ENCODE results near the gene FAM186B.
A peak's percentile ranks its signal among the peaks of the same experiment; 100 is the strongest.

The FAM186B gene

GRCh38 chr12:49645146-49646039 lies 40.0 kb upstream of the FAM186B start:
- H3K9ac ChIP-seq (ENCODE audit: low read depth, low read length): no peak overlapping the region
- H3K27me3 ChIP-seq (ENCODE audit: control insufficient read depth, insufficient read depth, low read length): no peaks in the 10 kb centered on the region
- H3K36me3 ChIP-seq (ENCODE audit: control insufficient read depth, insufficient read depth, low read length): peaks cover 63% of the 10 kb centered on the region
- H3K9me3 ChIP-seq (ENCODE audit: control insufficient read depth, insufficient read depth, low read length): no peaks in the 10 kb centered on the region
- no peaks in the 10 kb centered on the region for H3K4me1 ChIP-seq (ENCODE audit: control insufficient read depth, insufficient read depth, low read length)
- no peak overlapping the region for H3K4me3 ChIP-seq (ENCODE audit: low read depth, low read length)

GRCh38 chr12:49644620-49644994 lies 39.2 kb upstream of the FAM186B start:
- no peaks in the 10 kb centered on the region for H3K4me1 ChIP-seq (ENCODE audit: control insufficient read depth, insufficient read depth, low read length)
- no peak overlapping the region for H3K4me3 ChIP-seq (ENCODE audit: low read depth, low read length)
- H3K9me3 ChIP-seq (ENCODE audit: control insufficient read depth, insufficient read depth, low read length): no peaks in the 10 kb centered on the region
- H3K9ac ChIP-seq (ENCODE audit: low read depth, low read length): no peak overlapping the region
- no peaks in the 10 kb centered on the region for H3K27me3 ChIP-seq (ENCODE audit: control insufficient read depth, insufficient read depth, low read length)
- H3K36me3 ChIP-seq (ENCODE audit: control insufficient read depth, insufficient read depth, low read length): peaks cover 55% of the 10 kb centered on the region

GRCh38 chr12:49643961-49644619 lies 38.7 kb upstream of the FAM186B start:
- H3K9ac ChIP-seq (ENCODE audit: low read depth, low read length): no peak overlapping the region
- no peaks in the 10 kb centered on the region for H3K9me3 ChIP-seq (ENCODE audit: control insufficient read depth, insufficient read depth, low read length)
- peaks cover 52% of the 10 kb centered on the region for H3K36me3 ChIP-seq (ENCODE audit: control insufficient read depth, insufficient read depth, low read length)
- no peaks in the 10 kb centered on the region for H3K27me3 ChIP-seq (ENCODE audit: control insufficient read depth, insufficient read depth, low read length)
- no peak overlapping the region for H3K4me3 ChIP-seq (ENCODE audit: low read depth, low read length)
- no peaks in the 10 kb centered on the region for H3K4me1 ChIP-seq (ENCODE audit: control insufficient read depth, insufficient read depth, low read length)

- Histone ChIP-seq H3K9ac (ENCODE audit: low read depth, low read length) (no peak overlapping the region), H3K36me3 (ENCODE audit: control insufficient read depth, insufficient read depth, low read length) (peaks cover 45% of the 10 kb centered on the region), H3K9me3 (ENCODE audit: control insufficient read depth, insufficient read depth, low read length) (no peaks in the 10 kb centered on the region), H3K27me3 (ENCODE audit: control insufficient read depth, insufficient read depth, low read length) (no peaks in the 10 kb centered on the region), H3K4me1 (ENCODE audit: control insufficient read depth, insufficient read depth, low read length) (no peaks in the 10 kb centered on the region), H3K4me3 (ENCODE audit: low read depth, low read length) (no peak overlapping the region)
These were observed 37.7 kb upstream of the FAM186B start for GRCh38 chr12:49643135-49643534.

- peaks cover 42% of the 10 kb centered on the region for H3K36me3 ChIP-seq (ENCODE audit: control insufficient read depth, insufficient read depth, low read length)
- no peak overlapping the region for H3K9ac ChIP-seq (ENCODE audit: low read depth, low read length)
- H3K9me3 ChIP-seq (ENCODE audit: control insufficient read depth, insufficient read depth, low read length): no peaks in the 10 kb centered on the region
- H3K27me3 ChIP-seq (ENCODE audit: control insufficient read depth, insufficient read depth, low read length): no peaks in the 10 kb centered on the region
- peaks cover under 1% of the 10 kb centered on the region for H3K4me1 ChIP-seq (ENCODE audit: control insufficient read depth, insufficient read depth, low read length)
- H3K4me3 ChIP-seq (ENCODE audit: low read depth, low read length): no peak overlapping the region
These were observed 36.9 kb upstream of the FAM186B start for GRCh38 chr12:49642370-49642802.

GRCh38 chr12:49641748-49642369 lies 36.4 kb upstream of the FAM186B start:
- H3K9ac ChIP-seq (ENCODE audit: low read depth, low read length): no peak overlapping the region
- peaks cover 38% of the 10 kb centered on the region for H3K36me3 ChIP-seq (ENCODE audit: control insufficient read depth, insufficient read depth, low read length)

GRCh38 chr12:49636979-49637755 lies 31.7 kb upstream of the FAM186B start:
- peaks cover 5% of the 10 kb centered on the region for H3K4me1 ChIP-seq (ENCODE audit: control insufficient read depth, insufficient read depth, low read length)
- no peaks in the 10 kb centered on the region for H3K27me3 ChIP-seq (ENCODE audit: control insufficient read depth, insufficient read depth, low read length)
- H3K36me3 ChIP-seq (ENCODE audit: control insufficient read depth, insufficient read depth, low read length): peaks cover 21% of the 10 kb centered on the region
- H3K9me3 ChIP-seq (ENCODE audit: control insufficient read depth, insufficient read depth, low read length): no peaks in the 10 kb centered on the region
- no peak overlapping the region for H3K9ac ChIP-seq (ENCODE audit: low read depth, low read length)
- H3K4me3 ChIP-seq (ENCODE audit: low read depth, low read length): peak overlapping the region; percentile 5

More at GRCh38 chr12:49641748-49642369, 36.4 kb upstream of the FAM186B start:
- Histone ChIP-seq H3K27me3 (ENCODE audit: control insufficient read depth, insufficient read depth, low read length) (no peaks in the 10 kb centered on the region), H3K9me3 (ENCODE audit: control insufficient read depth, insufficient read depth, low read length) (no peaks in the 10 kb centered on the region), H3K4me3 (ENCODE audit: low read depth, low read length) (no peak overlapping the region), H3K4me1 (ENCODE audit: control insufficient read depth, insufficient read depth, low read length) (peaks cover 5% of the 10 kb centered on the region)

GRCh38 chr12:49636574-49636973 lies 31.1 kb upstream of the FAM186B start:
- H3K4me1 ChIP-seq (ENCODE audit: control insufficient read depth, insufficient read depth, low read length): peaks cover 5% of the 10 kb centered on the region
- H3K27me3 ChIP-seq (ENCODE audit: control insufficient read depth, insufficient read depth, low read length): no peaks in the 10 kb centered on the region
- H3K4me3 ChIP-seq (ENCODE audit: low read depth, low read length): no peak overlapping the region
- H3K36me3 ChIP-seq (ENCODE audit: control insufficient read depth, insufficient read depth, low read length): peaks cover 20% of the 10 kb centered on the region
- H3K9me3 ChIP-seq (ENCODE audit: control insufficient read depth, insufficient read depth, low read length): no peaks in the 10 kb centered on the region
- H3K9ac ChIP-seq (ENCODE audit: low read depth, low read length): no peak overlapping the region

- peaks cover 20% of the 10 kb centered on the region for H3K36me3 ChIP-seq (ENCODE audit: control insufficient read depth, insufficient read depth, low read length)
- peaks cover 5% of the 10 kb centered on the region for H3K4me1 ChIP-seq (ENCODE audit: control insufficient read depth, insufficient read depth, low read length)
- no peaks in the 10 kb centered on the region for H3K9me3 ChIP-seq (ENCODE audit: control insufficient read depth, insufficient read depth, low read length)
- no peaks in the 10 kb centered on the region for H3K27me3 ChIP-seq (ENCODE audit: control insufficient read depth, insufficient read depth, low read length)
- H3K4me3 ChIP-seq (ENCODE audit: low read depth, low read length): no peak overlapping the region
- no peak overlapping the region for H3K9ac ChIP-seq (ENCODE audit: low read depth, low read length)
These were observed 30.2 kb upstream of the FAM186B start for GRCh38 chr12:49635656-49636055.

- H3K27me3 ChIP-seq (ENCODE audit: control insufficient read depth, insufficient read depth, low read length): no peaks in the 10 kb centered on the region
- no peak overlapping the region for H3K9ac ChIP-seq (ENCODE audit: low read depth, low read length)
- H3K36me3 ChIP-seq (ENCODE audit: control insufficient read depth, insufficient read depth, low read length): peaks cover 20% of the 10 kb centered on the region
- no peak overlapping the region for H3K4me3 ChIP-seq (ENCODE audit: low read depth, low read length)
- H3K9me3 ChIP-seq (ENCODE audit: control insufficient read depth, insufficient read depth, low read length): no peaks in the 10 kb centered on the region
- peaks cover 5% of the 10 kb centered on the region for H3K4me1 ChIP-seq (ENCODE audit: control insufficient read depth, insufficient read depth, low read length)
These were observed 29.6 kb upstream of the FAM186B start for GRCh38 chr12:49635036-49635435.

GRCh38 chr12:49633703-49634345 lies 28.4 kb upstream of the FAM186B start:
- Histone ChIP-seq H3K4me1 (ENCODE audit: control insufficient read depth, insufficient read depth, low read length) (peaks cover 5% of the 10 kb centered on the region), H3K36me3 (ENCODE audit: control insufficient read depth, insufficient read depth, low read length) (peaks cover 20% of the 10 kb centered on the region), H3K9ac (ENCODE audit: low read depth, low read length) (no peak overlapping the region), H3K4me3 (ENCODE audit: low read depth, low read length) (no peak overlapping the region), H3K9me3 (ENCODE audit: control insufficient read depth, insufficient read depth, low read length) (no peaks in the 10 kb centered on the region), H3K27me3 (ENCODE audit: control insufficient read depth, insufficient read depth, low read length) (no peaks in the 10 kb centered on the region)

All from iPS-15b (cell line).